Endodermal cell (in vitro differentiated cells): ENCODE measurements around the gene AGO3. TPM values are rescaled to one million over a fixed set of nuclear protein-coding genes. Genes with fewer than 3 reads are reported as not detected.

Source experiments
- DNase-seq: peaks from one replicate; pipeline ENCODE4 v3.0.0-alpha.2; 2017
- H3K27ac ChIP-seq: 2 replicates; pipeline ENCODE4 v1.5.1; 2013; ENCODE audit warnings: mild to moderate bottlenecking, low read depth, low read length, moderate library complexity
- H3K27me3 ChIP-seq: 2 replicates; pipeline ENCODE4 v1.6.1; 2013; ENCODE audit warnings: mild to moderate bottlenecking, low read length, moderate library complexity; ENCODE audit not compliant: insufficient read depth, control insufficient read depth, poor library complexity, severe bottlenecking
- H3K36me3 ChIP-seq: 2 replicates; pipeline ENCODE4 v1.7.0; 2013; ENCODE audit warnings: mild to moderate bottlenecking, low read length, moderate library complexity; ENCODE audit not compliant: control insufficient read depth, insufficient read depth
- H3K4me1 ChIP-seq: one replicate; pipeline ENCODE4 v1.7.0; 2013; ENCODE audit warnings: low read length; ENCODE audit not compliant: control insufficient read depth, insufficient read depth
- H3K4me3 ChIP-seq: 2 replicates; pipeline ENCODE4 v1.5.1; 2013; ENCODE audit warnings: mild to moderate bottlenecking, low read length, moderate library complexity
- H3K9ac ChIP-seq: 2 replicates; pipeline ENCODE4 v1.6.1; 2013; ENCODE audit warnings: mild to moderate bottlenecking, low read length, moderate library complexity; ENCODE audit not compliant: poor library complexity, severe bottlenecking; ENCODE audit errors: extremely low read depth
- H3K9me3 ChIP-seq: 2 replicates; pipeline ENCODE4 v1.6.1; 2013; ENCODE audit warnings: mild to moderate bottlenecking, low read length, moderate library complexity; ENCODE audit not compliant: control insufficient read depth
- H3K27ac Mint-ChIP-seq: 2 replicates; pipeline ENCODE4 v1.8.0; 2020; ENCODE audit warnings: mixed read lengths
- H3K27me3 Mint-ChIP-seq: 2 replicates; pipeline ENCODE4 v1.8.0; 2021; ENCODE audit warnings: mild to moderate bottlenecking, mixed read lengths; ENCODE audit not compliant: insufficient read depth
- H3K36me3 Mint-ChIP-seq: 2 replicates; pipeline ENCODE4 v1.8.0; 2020; ENCODE audit warnings: low read depth, mixed read lengths
- H3K4me1 Mint-ChIP-seq: 2 replicates; pipeline ENCODE4 v1.8.0; 2020; ENCODE audit warnings: mixed read lengths
- H3K4me3 Mint-ChIP-seq: 2 replicates; pipeline ENCODE4 v1.8.0; 2020; ENCODE audit warnings: mild to moderate bottlenecking, moderate library complexity, mixed read lengths
- H3K9me3 Mint-ChIP-seq: 2 replicates; pipeline ENCODE4 v1.8.0; 2020; ENCODE audit warnings: mild to moderate bottlenecking, mixed read lengths
- WGBS, 2 experiments: methylation state at CpG; one replicate each; pipeline versions ENCODE4 v1.1.5 to v1.1.7; 2013; ENCODE audit warnings: missing lambda C conversion rate in 2 of 2, mixed read lengths in 1 of 2; ENCODE audit not compliant: insufficient coverage in 1 of 2, insufficient read length in 1 of 2; 5-methylcytosine and 5-hydroxymethylcytosine counted together
- total RNA-seq, 2 donors: library from RNA; stranded (reverse); fragmentation: NEBNext Ultra II Directional in 1 of 2; extraction: Animal tissue kit (Norgen Biotek cat#: 25700) in 1 of 2; gene quantifications; 2 replicates in 1 of 2; 3 replicates in 1 of 2; pipeline ENCODE4 v1.2.1, GENCODE V29; 2021
- TF ChIP-seq, protein P1 (sequence below): fragments of 200-600 bp; sonication (generic); conservative IDR thresholded peaks from 2 replicates; pipeline ENCODE4 v1.5.0; 2021; ENCODE audit warnings: antibody characterized with exemption, mild to moderate bottlenecking

Gene AGO3
- total RNA-seq, 2 donors from 2014 or later = 32.8 to 39.8 TPM

GRCh38 chr1:36118447-36119204, 187.7 kb downstream of the AGO3 start:
- Histone ChIP-seq H3K4me3 (no peak overlapping the region), H3K27ac (no peak overlapping the region), H3K9ac (no peak overlapping the region), H3K27me3 (peaks cover 18% of the 10 kb centered on the region), H3K4me1 (no peaks in the 10 kb centered on the region), H3K9me3 (no peaks in the 10 kb centered on the region), H3K36me3 (no peaks in the 10 kb centered on the region)
- no peaks in the 10 kb centered on the region for H3K4me1 Mint-ChIP-seq
- H3K36me3 Mint-ChIP-seq = no peaks in the 10 kb centered on the region
- 82 to 95% methylated on average over 4 to 10 of the region's 10 CpGs for WGBS, 2 experiments
- no peaks in the 10 kb centered on the region for H3K9me3 Mint-ChIP-seq
- peaks cover 24% of the 10 kb centered on the region for H3K27me3 Mint-ChIP-seq
- DNase-seq = peak; percentile 51
- H3K27ac Mint-ChIP-seq = no peak overlapping the region
- TF ChIP-seq, protein P1, sequence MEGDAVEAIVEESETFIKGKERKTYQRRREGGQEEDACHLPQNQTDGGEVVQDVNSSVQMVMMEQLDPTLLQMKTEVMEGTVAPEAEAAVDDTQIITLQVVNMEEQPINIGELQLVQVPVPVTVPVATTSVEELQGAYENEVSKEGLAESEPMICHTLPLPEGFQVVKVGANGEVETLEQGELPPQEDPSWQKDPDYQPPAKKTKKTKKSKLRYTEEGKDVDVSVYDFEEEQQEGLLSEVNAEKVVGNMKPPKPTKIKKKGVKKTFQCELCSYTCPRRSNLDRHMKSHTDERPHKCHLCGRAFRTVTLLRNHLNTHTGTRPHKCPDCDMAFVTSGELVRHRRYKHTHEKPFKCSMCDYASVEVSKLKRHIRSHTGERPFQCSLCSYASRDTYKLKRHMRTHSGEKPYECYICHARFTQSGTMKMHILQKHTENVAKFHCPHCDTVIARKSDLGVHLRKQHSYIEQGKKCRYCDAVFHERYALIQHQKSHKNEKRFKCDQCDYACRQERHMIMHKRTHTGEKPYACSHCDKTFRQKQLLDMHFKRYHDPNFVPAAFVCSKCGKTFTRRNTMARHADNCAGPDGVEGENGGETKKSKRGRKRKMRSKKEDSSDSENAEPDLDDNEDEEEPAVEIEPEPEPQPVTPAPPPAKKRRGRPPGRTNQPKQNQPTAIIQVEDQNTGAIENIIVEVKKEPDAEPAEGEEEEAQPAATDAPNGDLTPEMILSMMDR = no peak
- H3K4me3 Mint-ChIP-seq = no peak overlapping the region

DNA sequence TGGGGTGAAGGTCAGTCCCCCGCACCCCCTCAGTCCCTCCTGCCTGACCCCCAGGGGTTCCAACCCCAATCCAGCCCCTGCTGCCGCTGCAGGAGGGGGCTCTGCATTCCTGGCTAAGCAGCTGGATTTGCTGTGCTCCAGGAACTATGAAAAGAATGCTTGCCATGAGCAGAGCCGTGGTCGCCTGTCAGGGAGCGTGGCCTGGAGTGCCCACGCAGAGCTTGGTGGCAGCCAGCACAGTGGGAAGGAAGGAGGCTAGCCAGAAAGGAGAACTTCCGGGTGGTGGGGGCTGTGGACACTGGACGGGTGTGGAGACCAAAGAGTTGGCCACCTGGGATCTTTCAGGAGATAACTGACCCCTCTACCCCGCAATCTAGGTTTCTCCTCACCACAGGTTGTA, 188.6 kb downstream of the AGO3 start:
- TF ChIP-seq, protein P1 = no peak
- no peaks in the 10 kb centered on the region for H3K4me1 Mint-ChIP-seq
- 68 to 76% methylated on average over 5 to 9 of the region's 9 CpGs for WGBS, 2 experiments
- no peaks in the 10 kb centered on the region for H3K9me3 Mint-ChIP-seq
- Histone ChIP-seq H3K27me3 (peaks cover 27% of the 10 kb centered on the region), H3K4me1 (no peaks in the 10 kb centered on the region), H3K9me3 (no peaks in the 10 kb centered on the region), H3K9ac (no peak overlapping the region), H3K36me3 (no peaks in the 10 kb centered on the region), H3K27ac (no peak overlapping the region), H3K4me3 (no peak overlapping the region)
- no peaks in the 10 kb centered on the region for H3K36me3 Mint-ChIP-seq
- H3K27me3 Mint-ChIP-seq = peaks cover 32% of the 10 kb centered on the region
- H3K27ac Mint-ChIP-seq = no peak overlapping the region
- no peak for DNase-seq
- H3K4me3 Mint-ChIP-seq = no peak overlapping the region

Other genes starting within 250 kb of the AGO3 start
- 10 to 100 TPM in 1 of 2 donors, 1 to 10 TPM in 1; 9.8 to 13.0 TPM for gene C1orf216, start 212.2 kb upstream of the AGO3 start, total RNA-seq
- 10 to 100 TPM; 39.0 to 52.6 TPM for gene CLSPN, start 161.1 kb upstream of the AGO3 start, total RNA-seq
- gene AGO4, start 123.1 kb upstream of the AGO3 start, total RNA-seq = 10 to 100 TPM; 17.6 to 20.5 TPM
- 10 to 100 TPM; 54.5 to 65.7 TPM for gene AGO1, start 47.9 kb upstream of the AGO3 start, total RNA-seq
- gene TEKT2, start 153.0 kb downstream of the AGO3 start, total RNA-seq = 1 to 10 TPM; 5.6 to 9.5 TPM
- 10 to 100 TPM; 22.1 to 25.3 TPM for gene ADPRS, start 157.8 kb downstream of the AGO3 start, total RNA-seq
- gene COL8A2, start 194.1 kb downstream of the AGO3 start, total RNA-seq = under 1 TPM; 0.18 to 0.40 TPM
- gene TRAPPC3, start 218.4 kb downstream of the AGO3 start, total RNA-seq = 10 to 100 TPM; 61.5 to 79.9 TPM
- gene MAP7D1, start 225.1 kb downstream of the AGO3 start, total RNA-seq = 100 to 1,000 TPM; 119 to 120 TPM